Measurements from ENCODE around the gene CEBPA. TPM values are rescaled to one million over a fixed set of nuclear protein-coding genes. Genes with fewer than 3 reads are reported as not detected.

CEBPA gene
- total RNA-seq, 1 experiment from 2014 or later, result 3.2 TPM

- no peak overlapping the region for H4K8ac ChIP-seq (replicated peaks; ENCODE audit: insufficient read length, low read depth, low read length)
- Mint-ChIP-seq H3K4me3 (no peak overlapping the region), H3K4me1 (peaks cover 25 to 32% of the 10 kb centered on the region in 2 experiments), H3K27me3 (ENCODE audit: low read depth) (no peaks in the 10 kb centered on the region; the same call in 1 of the 2 replicates), H3K9me3 (no peaks in the 10 kb centered on the region), H3K36me3 (ENCODE audit: insufficient read depth in 1 of 3, low read depth in 3 of 3) (no peaks in the 10 kb centered on the region), H3K27ac (no peak overlapping the region)
- H2BK15ac ChIP-seq (ENCODE audit: low read depth, low read length), result no peak overlapping the region
- no peak overlapping the region for H3K27ac ChIP-seq (ENCODE audit: insufficient read length, low read depth, low read length)
- H3K4me2 ChIP-seq (ENCODE audit: insufficient read depth, insufficient read length, low read length), result no peak overlapping the region
- no peaks in the 10 kb centered on the region for H3K79me2 ChIP-seq (ENCODE audit: insufficient read depth, low read length)
- no peak overlapping the region for H3T11ph ChIP-seq (ENCODE audit: low read length)
- DNase-seq, result no peak
- no peak overlapping the region for H3K9ac ChIP-seq (ENCODE audit: extremely low read depth, insufficient read length, low read length)
- no peak for TF ChIP-seq CTCF (conservative IDR thresholded peaks at IDR 0.05)
- no peak overlapping the region for H2AK5ac ChIP-seq (ENCODE audit: insufficient read length, low read length)
- H4K20me1 ChIP-seq (ENCODE audit: control insufficient read depth, insufficient read depth, insufficient read length), result no peaks in the 10 kb centered on the region
- no peaks in the 10 kb centered on the region; the same call in 1 of the 2 replicates for H3K4me1 ChIP-seq (ENCODE audit: insufficient read depth, low read length)
- no peak overlapping the region; the same call in 1 of the 2 replicates for H3K14ac ChIP-seq (ENCODE audit: insufficient read depth, low read length)
- no peak overlapping the region for H2BK5ac ChIP-seq (ENCODE audit: insufficient read length, low read length)
- H3K27me3 ChIP-seq (ENCODE audit: insufficient read depth, low read length), result no peaks in the 10 kb centered on the region
- no peak overlapping the region for H2BK12ac ChIP-seq (ENCODE audit: insufficient read length, low read depth, low read length)
- no peak overlapping the region for H3K4ac ChIP-seq (ENCODE audit: low read depth, low read length)
- no peak overlapping the region for H4K91ac ChIP-seq (ENCODE audit: insufficient read length, low read depth, low read length)
- WGBS (ENCODE audit: extremely low coverage, insufficient read length, low lambda C conversion rate), result no CpG with 5 or more reads among the region's 14 CpGs
- no peaks in the 10 kb centered on the region for H3K79me1 ChIP-seq (ENCODE audit: insufficient read depth, low read depth, low read length, poor library complexity, severe bottlenecking)
- no peak overlapping the region for H3K56ac ChIP-seq (ENCODE audit: insufficient read length, low read depth, low read length)
- H3K23me2 ChIP-seq (ENCODE audit: insufficient read length, low read depth, low read length, poor library complexity, severe bottlenecking), result no peaks in the 10 kb centered on the region
- H3K23ac ChIP-seq (ENCODE audit: insufficient read length, low read depth, low read length), result no peak overlapping the region
- H2AFZ ChIP-seq (ENCODE audit: low read length), result no peak overlapping the region
- no peak overlapping the region for H3K18ac ChIP-seq (ENCODE audit: insufficient read length, low read depth, low read length)
- H4K5ac ChIP-seq (ENCODE audit: insufficient read length, low read depth, low read length), result no peak overlapping the region
- H3K9me3 ChIP-seq (ENCODE audit: control insufficient read depth, low read depth, low read length), result no peaks in the 10 kb centered on the region
- no peak overlapping the region for H2BK120ac ChIP-seq (ENCODE audit: low read depth, low read length, poor library complexity, severe bottlenecking)
- H2BK20ac ChIP-seq (ENCODE audit: low read depth, low read length, poor library complexity, severe bottlenecking), result no peak overlapping the region
Observed at GRCh38 chr19:33282036-33282671, 20.2 kb downstream of the CEBPA start.

Measured in H9 (cell line).